Stimulated activated naive B cell treated with anti-CD40 and anti-IgM and Interleukin-4, amounts not matched to agents 10 μg/mL and 1 μg/mL and 100 μg/mL, for 72 hours (primary cell): ENCODE measurements around the gene TAS1R3.

ENCODE experiments used
- ATAC-seq, 2 donors: fragments of 150-1000 bp; cut with Tn5 transposase; replicated peaks; 2 replicates each; pipeline ENCODE4 v1.10.0; 2021; ENCODE audit warnings: moderate library complexity in 1 of 2
- DNase-seq: peaks from one replicate; pipeline ENCODE4 v3.0.0; 2021
- H3K27ac Mint-ChIP-seq: one replicate; pipeline ENCODE4 v1.8.0; 2022; ENCODE audit warnings: mild to moderate bottlenecking, mixed read lengths
- H3K27me3 Mint-ChIP-seq, 2 donors: one replicate each; pipeline ENCODE4 v1.8.0; 2022; ENCODE audit warnings: mixed read lengths in 2 of 2
- H3K36me3 Mint-ChIP-seq, 2 donors: one replicate each; pipeline ENCODE4 v1.8.0; 2022; ENCODE audit warnings: mixed read lengths in 2 of 2, mild to moderate bottlenecking in 1 of 2
- H3K4me1 Mint-ChIP-seq, 2 donors: one replicate each; pipeline ENCODE4 v1.8.0; 2022; ENCODE audit warnings: mixed read lengths in 2 of 2, mild to moderate bottlenecking in 1 of 2
- H3K4me3 Mint-ChIP-seq, 2 donors: one replicate each; pipeline ENCODE4 v1.8.0; 2022; ENCODE audit warnings: mild to moderate bottlenecking in 2 of 2, mixed read lengths in 2 of 2, moderate library complexity in 1 of 2
- H3K9me3 Mint-ChIP-seq, 2 donors: one replicate each; pipeline ENCODE4 v1.8.0; 2022; ENCODE audit warnings: mixed read lengths in 2 of 2, mild to moderate bottlenecking in 1 of 2

The TAS1R3 gene

DNA sequence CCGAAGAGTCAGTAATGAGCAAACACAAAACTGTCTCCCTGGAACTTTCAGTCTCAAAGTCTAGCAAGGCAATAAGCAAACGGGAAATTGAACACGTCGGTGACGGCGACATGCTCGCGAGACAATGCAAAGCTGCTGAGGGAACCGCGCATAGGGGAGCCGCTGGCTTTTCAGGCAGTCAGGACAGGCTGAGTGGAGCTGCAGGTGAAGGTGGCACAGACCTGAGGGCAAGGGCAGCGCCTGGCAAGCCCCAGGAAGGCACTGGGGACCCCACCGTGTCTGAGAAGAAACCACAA lies 11.5 kb upstream of the TAS1R3 start:
- H3K4me3 Mint-ChIP-seq: no peak overlapping the region

DNA sequence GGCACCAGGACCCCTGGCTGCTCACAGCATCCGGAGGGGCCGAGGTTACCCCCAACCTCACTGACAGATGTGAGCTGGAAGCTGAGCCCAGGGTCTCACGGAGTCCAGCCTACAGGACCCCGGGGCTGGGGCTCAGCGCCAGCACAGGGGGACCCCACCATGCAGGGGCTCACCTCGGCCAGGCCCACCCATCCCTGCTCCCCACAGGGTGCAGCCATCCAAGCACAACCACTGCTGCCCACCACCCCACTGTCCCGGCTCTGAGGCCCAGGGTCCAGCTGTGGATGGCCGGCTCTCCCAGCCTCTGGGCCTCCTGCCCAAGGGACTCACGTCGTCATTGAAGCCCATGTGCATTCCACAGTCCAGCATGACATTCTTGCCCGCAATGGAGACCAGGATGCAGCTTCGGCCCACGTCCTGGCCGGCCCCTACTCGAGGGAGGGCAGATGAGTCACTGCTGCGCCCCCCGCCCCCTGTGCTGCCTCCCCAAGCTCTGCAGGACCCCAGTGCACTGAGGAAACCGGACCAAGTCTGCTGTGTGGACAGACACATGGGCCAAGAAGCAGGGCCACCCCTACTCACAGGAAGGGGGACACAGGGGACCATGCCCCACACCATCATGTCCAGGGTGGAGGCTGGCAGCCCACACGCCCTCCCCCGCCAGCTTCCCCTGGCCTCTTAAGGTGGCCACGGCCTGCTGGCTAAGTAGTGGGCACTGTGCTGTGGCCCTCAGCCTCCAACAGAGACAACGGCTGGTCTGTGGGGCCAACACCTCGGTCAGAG lies 10.2 kb upstream of the TAS1R3 start:
- H3K36me3 Mint-ChIP-seq: peaks cover 11 to 42% of the 10 kb centered on the region in 2 donors
- H3K4me1 Mint-ChIP-seq: peaks cover 14 to 51% of the 10 kb centered on the region in 2 donors
- no peaks in the 10 kb centered on the region for H3K9me3 Mint-ChIP-seq
- ATAC-seq: no peak
- H3K4me3 Mint-ChIP-seq: no peak overlapping the region
- no peak overlapping the region for H3K27ac Mint-ChIP-seq
- no peaks in the 10 kb centered on the region for H3K27me3 Mint-ChIP-seq
- no peak for DNase-seq

More for the DNA sequence above, 11.5 kb upstream of the TAS1R3 start:
- Mint-ChIP-seq H3K27me3 (no peaks in the 10 kb centered on the region), H3K36me3 (peaks cover 16 to 48% of the 10 kb centered on the region in 2 donors), H3K4me1 (peaks cover 13 to 45% of the 10 kb centered on the region in 2 donors), H3K27ac (peak overlapping the region; percentile 69), H3K9me3 (no peaks in the 10 kb centered on the region)
- ATAC-seq (no peak), DNase-seq (no peak)

DNA sequence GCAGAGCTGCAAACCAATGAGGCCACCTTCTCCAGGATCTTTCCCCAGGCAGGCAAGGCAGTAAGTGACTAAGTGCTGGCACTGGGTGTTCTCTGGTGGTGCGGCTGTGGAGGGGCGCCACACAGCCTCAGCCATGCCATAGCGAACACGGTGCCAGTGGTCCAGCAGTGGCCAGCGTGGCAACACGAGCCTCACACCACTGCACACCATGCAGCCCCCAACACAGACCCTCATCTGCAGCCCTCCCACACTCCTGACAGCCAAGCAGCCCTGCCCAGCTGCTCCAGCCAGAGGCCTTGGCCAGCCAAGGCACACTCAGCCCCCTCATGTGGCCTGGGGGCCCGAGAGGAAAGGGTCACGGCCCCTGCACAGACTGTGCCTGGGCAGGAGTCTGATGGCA lies 9.6 kb upstream of the TAS1R3 start:
- Mint-ChIP-seq H3K27ac (no peak overlapping the region), H3K4me1 (peaks cover 19 to 57% of the 10 kb centered on the region in 2 donors), H3K36me3 (peaks cover 7 to 37% of the 10 kb centered on the region in 2 donors), H3K4me3 (no peak overlapping the region), H3K9me3 (no peaks in the 10 kb centered on the region), H3K27me3 (no peaks in the 10 kb centered on the region)
- no peak for ATAC-seq
- no peak for DNase-seq

DNA sequence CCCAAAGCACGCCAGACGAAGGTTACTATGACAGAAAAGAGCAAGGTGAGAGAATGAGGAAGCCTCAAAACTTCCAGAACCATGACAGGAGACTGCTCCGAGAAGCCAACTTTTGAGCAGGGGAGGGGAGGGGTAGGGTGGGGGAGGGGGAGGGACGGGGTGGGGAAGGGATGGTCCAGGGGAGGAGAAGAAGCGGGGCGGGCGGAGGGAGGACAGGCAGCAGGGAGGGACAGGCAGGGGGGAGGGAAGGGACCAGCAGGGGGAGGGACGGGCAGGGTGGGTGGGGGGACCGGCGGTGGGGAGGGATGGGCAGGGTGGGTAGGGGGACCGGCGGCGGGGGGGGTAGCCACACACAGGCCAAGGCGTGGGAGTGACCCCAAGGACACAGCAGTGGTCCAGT lies 8.7 kb upstream of the TAS1R3 start:
- Mint-ChIP-seq H3K27me3 (no peaks in the 10 kb centered on the region), H3K27ac (peak overlapping the region; percentile 81), H3K4me1 (peaks cover 22 to 66% of the 10 kb centered on the region in 2 donors), H3K36me3 (peaks cover 6 to 35% of the 10 kb centered on the region in 2 donors), H3K4me3 (peak overlapping the region; percentile 74 to 89), H3K9me3 (no peaks in the 10 kb centered on the region)
- no peak for ATAC-seq
- no peak for DNase-seq

DNA sequence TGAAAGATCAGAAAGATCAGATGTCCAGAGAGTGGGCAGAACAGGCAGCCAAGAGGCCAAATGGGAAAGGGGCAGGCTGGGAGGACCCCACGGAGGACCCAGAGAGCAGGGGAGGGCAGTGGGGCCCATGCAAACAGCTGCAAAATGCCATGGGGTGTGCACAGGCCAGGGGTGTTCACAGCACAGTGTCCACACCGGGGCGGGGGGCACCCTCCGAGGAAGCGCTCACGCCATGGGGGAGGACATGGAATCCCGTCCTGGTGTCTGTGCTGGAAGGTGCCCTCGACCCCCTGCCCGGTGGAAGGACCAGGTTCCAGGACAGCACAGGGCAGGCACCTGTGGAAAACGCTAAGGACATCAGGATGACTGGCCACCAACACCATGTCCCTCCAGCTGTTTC lies 8.1 kb upstream of the TAS1R3 start:
- DNase-seq: no peak
- Mint-ChIP-seq H3K4me3 (peak overlapping the region; percentile 74 to 89), H3K9me3 (no peaks in the 10 kb centered on the region), H3K4me1 (peaks cover 24 to 66% of the 10 kb centered on the region in 2 donors), H3K36me3 (peaks cover 6 to 34% of the 10 kb centered on the region in 2 donors), H3K27me3 (no peaks in the 10 kb centered on the region), H3K27ac (peak overlapping the region; percentile 92)
- ATAC-seq: no peak

DNA sequence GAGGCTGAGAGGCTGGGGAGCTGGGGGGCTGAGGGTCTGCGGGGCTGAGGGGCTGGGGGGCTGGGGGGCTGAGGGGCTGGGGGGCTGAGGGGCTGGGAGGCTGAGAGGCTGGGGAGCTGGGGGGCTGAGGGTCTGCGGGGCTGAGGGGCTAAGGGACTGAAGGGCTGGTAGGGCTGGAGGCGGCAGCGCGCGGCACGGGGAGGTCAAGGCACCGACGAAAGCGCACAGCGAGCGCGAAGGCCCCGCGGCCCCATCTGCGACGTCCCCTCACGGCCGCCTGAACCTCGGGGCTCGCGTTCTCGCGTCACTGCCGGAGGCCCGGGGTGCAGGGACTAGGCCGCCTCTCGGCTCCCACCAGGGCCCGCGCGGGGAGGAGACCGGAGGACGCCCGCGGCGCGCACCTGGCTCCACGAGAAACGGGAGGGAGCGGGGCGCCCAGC lies 7.0 kb upstream of the TAS1R3 start:
- no peak for DNase-seq
- ATAC-seq: peak; percentile 48 to 51
- no peaks in the 10 kb centered on the region for H3K9me3 Mint-ChIP-seq
- H3K27ac Mint-ChIP-seq: peak overlapping the region; percentile 97
- H3K4me3 Mint-ChIP-seq: peak overlapping the region; percentile 92 to 93
- peaks cover 4 to 31% of the 10 kb centered on the region in 2 donors for H3K36me3 Mint-ChIP-seq
- peaks cover 24 to 60% of the 10 kb centered on the region in 2 donors for H3K4me1 Mint-ChIP-seq
- no peaks in the 10 kb centered on the region for H3K27me3 Mint-ChIP-seq

DNA sequence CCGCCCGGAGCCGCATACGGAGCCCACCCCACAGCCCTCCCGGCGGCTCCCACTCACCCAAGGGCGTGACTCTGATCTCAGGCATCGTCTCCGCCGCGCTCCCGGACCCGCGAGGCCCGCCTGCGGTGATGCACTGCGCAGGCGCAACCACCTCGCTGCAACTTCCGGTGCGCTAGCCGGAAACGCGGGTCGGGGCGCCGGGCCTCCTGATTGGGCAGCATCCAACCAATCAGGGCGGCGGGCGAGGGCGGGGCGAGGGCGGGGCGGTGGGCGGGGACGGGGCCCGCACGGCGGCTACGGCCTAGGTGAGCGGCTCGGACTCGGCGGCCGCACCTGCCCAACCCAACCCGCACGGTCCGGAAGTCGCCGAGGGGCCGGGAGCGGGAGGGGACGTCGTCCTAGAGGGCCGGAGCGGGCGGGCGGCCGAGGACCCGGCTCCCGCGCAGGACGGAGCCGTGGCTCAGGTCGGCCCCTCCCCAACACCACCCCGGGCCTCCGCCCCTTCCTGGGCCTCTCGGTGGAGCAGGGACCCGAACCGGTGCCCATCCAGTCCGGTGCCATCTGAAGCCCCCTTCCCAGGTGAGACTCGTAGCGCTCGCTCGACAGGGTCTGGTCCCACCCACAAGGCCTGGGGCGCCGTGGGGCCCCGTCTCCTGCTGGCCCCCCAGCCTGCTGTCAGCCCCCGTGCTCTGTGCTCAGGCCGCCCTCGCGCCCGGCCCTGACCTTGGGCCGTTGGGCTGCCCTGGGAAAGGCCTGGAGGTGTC lies 6.4 kb upstream of the TAS1R3 start, which contains the start of the genes CPTP and INTS11:
TSS of gene CPTP (plus strand) at position 279 of the 764 bp plus-strand sequence. CDS start 2,109 bp downstream, outside the sequence.
TSS of gene INTS11 (minus strand) at position 137 of the 764 bp plus-strand sequence. CDS start at position 85, 52 bp downstream.
- H3K4me1 Mint-ChIP-seq: peaks cover 23 to 54% of the 10 kb centered on the region in 2 donors
- no peaks in the 10 kb centered on the region for H3K27me3 Mint-ChIP-seq
- H3K9me3 Mint-ChIP-seq: no peaks in the 10 kb centered on the region
- ATAC-seq: peak; percentile 88 to 90
- peaks cover 4 to 27% of the 10 kb centered on the region in 2 donors for H3K36me3 Mint-ChIP-seq
- H3K27ac Mint-ChIP-seq: peak within 1 kb of the TSS; percentile 97
- peak within 1 kb of the TSS; percentile 92 to 93 for H3K4me3 Mint-ChIP-seq
- DNase-seq: peak; percentile 90

DNA sequence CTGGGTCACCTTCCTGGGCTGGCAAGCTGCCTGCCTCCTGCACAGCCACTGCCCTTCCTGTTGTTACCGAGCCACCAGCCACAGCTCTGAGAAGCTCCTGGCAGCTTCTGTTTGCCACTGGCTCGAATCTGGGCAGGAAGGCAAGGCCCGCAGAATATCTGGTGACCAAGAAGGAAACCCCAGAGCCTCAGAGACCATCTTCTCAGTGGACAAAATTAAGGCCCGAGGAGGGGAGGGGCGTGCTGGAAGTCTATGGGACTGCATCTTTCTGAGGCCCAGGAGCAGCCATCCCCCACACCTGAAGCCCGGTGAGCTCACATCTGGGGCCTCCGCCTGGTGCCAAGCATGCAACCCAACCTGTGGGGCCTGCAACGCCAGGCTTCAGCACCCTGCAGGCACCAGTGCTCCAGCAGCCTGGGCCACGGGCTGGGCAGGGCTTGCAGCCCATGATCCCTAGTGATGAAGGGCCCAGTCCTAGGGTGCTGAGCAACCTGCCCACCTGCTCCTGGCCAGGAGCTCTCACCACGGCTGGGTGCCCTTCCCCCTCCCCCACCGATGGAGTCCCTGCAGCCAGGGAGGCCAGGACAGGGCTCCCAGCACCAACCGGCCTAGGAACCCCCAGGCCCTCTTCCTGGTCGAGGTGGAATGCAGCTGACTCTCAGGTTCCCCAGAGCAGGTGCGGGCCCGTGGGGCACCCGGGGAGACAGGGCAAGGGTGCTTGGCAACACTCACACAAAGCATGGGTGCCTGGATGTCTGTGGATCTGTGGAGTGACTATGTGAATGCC lies 5.6 kb upstream of the TAS1R3 start:
- peaks cover 4 to 23% of the 10 kb centered on the region in 2 donors for H3K36me3 Mint-ChIP-seq
- H3K27me3 Mint-ChIP-seq: no peaks in the 10 kb centered on the region
- DNase-seq (no peak), ATAC-seq (no peak)
- H3K4me1 Mint-ChIP-seq: peaks cover 26 to 46% of the 10 kb centered on the region in 2 donors
- peak overlapping the region; percentile 75 for H3K27ac Mint-ChIP-seq
- peak overlapping the region; percentile 77 to 92 for H3K4me3 Mint-ChIP-seq
- H3K9me3 Mint-ChIP-seq: no peaks in the 10 kb centered on the region

DNA sequence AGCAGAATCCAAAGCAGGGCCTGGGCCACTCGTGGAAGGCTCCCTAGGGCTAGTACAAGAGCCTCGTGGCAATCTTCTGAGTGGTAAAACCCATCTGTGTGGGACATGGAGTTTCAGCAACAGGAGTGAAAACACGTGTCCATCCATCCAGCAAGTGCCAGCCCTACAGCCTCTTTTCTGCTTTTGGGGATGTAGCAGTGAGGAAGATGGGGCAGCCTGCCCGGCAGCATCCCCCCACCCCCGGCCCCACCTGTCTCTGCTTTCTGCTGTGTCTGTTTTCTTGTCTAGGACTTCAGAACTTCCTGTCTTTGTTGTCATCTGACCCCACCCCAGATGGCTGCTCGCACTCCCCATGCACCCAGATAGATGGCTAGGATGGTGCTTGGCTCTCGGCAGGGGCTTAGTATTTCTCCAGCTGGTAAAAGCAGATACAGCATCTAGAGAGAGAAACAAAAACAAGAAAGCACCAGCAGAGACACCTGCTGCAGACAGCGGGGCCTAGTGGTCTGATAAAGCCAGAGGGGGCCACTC lies 4.9 kb upstream of the TAS1R3 start:
- peak overlapping the region; percentile 77 to 92 for H3K4me3 Mint-ChIP-seq
- peaks cover 4 to 23% of the 10 kb centered on the region in 2 donors for H3K36me3 Mint-ChIP-seq
- H3K4me1 Mint-ChIP-seq: peaks cover 28 to 40% of the 10 kb centered on the region in 2 donors
- DNase-seq (no peak), ATAC-seq (no peak)
- no peaks in the 10 kb centered on the region for H3K9me3 Mint-ChIP-seq
- H3K27ac Mint-ChIP-seq: peak overlapping the region; percentile 72
- no peaks in the 10 kb centered on the region for H3K27me3 Mint-ChIP-seq

DNA sequence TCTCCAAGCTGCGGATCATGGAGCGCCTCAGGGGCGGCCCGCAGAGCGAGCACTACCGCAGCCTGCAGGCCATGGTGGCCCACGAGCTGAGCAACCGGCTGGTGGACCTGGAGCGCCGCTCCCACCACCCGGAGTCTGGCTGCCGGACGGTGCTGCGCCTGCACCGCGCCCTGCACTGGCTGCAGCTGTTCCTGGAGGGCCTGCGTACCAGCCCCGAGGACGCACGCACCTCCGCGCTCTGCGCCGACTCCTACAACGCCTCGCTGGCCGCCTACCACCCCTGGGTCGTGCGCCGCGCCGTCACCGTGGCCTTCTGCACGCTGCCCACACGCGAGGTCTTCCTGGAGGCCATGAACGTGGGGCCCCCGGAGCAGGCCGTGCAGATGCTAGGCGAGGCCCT lies 3.8 kb upstream of the TAS1R3 start:
- Mint-ChIP-seq H3K9me3 (no peaks in the 10 kb centered on the region), H3K27ac (no peak overlapping the region), H3K4me3 (no peak overlapping the region), H3K36me3 (peaks cover 4 to 19% of the 10 kb centered on the region in 2 donors), H3K4me1 (peaks cover 25 to 35% of the 10 kb centered on the region in 2 donors), H3K27me3 (no peaks in the 10 kb centered on the region)
- no peak for ATAC-seq
- no peak for DNase-seq

DNA sequence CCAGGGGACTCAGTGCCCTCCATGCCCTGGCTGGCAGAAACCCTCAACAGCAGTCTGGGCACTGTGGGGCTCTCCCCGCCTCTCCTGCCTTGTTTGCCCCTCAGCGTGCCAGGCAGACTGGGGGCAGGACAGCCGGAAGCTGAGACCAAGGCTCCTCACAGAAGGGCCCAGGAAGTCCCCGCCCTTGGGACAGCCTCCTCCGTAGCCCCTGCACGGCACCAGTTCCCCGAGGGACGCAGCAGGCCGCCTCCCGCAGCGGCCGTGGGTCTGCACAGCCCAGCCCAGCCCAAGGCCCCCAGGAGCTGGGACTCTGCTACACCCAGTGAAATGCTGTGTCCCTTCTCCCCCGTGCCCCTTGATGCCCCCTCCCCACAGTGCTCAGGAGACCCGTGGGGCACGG lies 2.8 kb upstream of the TAS1R3 start:
- Mint-ChIP-seq H3K27ac (peak overlapping the region; percentile 59), H3K4me3 (no peak overlapping the region), H3K36me3 (peaks cover 4 to 15% of the 10 kb centered on the region in 2 donors), H3K27me3 (no peaks in the 10 kb centered on the region), H3K9me3 (no peaks in the 10 kb centered on the region), H3K4me1 (peaks cover 21 to 27% of the 10 kb centered on the region in 2 donors)
- DNase-seq (no peak), ATAC-seq (no peak)

DNA sequence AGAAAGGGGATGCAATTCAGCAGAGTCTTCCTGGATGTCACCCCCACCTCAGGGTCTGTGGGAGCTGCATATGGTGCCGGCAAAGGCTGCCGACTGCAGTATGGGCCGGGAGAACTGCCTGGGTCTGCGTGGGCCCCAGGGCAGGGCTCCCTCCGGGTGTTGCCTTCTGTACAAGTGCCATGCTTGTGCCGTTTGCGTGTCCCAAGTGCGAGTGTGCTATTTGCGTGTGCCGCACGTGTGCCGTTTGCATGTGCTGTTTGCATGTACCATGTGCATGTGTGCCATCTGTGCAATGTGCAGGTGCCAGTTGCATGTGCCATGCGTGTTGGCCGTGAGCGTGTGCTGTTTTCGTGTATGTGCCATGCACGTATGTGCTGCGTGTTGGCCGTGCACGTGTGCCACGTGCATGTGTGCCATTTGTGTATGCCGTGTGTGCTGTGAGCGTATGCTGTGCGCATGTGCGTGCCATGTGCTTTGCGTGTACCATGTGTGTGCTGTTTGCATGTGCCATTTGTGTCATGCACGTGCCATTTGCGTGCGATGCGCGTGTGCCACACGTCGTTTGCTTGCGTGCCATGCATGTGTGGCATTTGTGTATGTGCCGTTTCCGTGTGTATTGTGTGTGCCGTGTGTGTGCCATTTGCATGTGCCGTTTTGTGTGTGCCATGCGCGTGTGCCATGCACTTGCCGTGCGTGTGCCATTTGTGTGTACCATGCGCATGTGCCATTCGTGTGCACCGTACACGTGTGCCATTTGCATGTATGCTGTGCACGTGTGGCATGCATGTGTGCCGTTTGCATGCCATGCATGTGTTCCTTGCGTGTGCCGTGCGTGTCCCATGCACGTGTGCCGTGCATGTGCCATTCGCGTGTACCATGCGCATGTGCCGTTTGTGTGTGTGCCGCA lies 1.5 kb upstream of the TAS1R3 start:
- Mint-ChIP-seq H3K9me3 (no peaks in the 10 kb centered on the region), H3K36me3 (peaks cover 6 to 14% of the 10 kb centered on the region in 2 donors), H3K4me1 (peaks cover 17 to 22% of the 10 kb centered on the region in 2 donors), H3K27me3 (no peaks in the 10 kb centered on the region), H3K4me3 (no peak overlapping the region), H3K27ac (peak overlapping the region; percentile 37)
- ATAC-seq (no peak), DNase-seq (no peak)
